Epidermal melanocyte (primary cell): ENCODE data around the gene SDE2.
"Not testable (repeated sequence)": the region's sequence is repeated elsewhere in the genome, so short reads cannot be mapped to it uniquely, and the experiment has no call there.

Source experiments
- DNase-seq: peaks from one replicate; pipeline ENCODE4 v3.0.0; 2011; ENCODE audit warnings: low spot score; ENCODE audit not compliant: insufficient read length

The SDE2 gene

GRCh38 chr1:226007126-226007892 is 8.2 kb upstream of the SDE2 start:
- DNase-seq: not testable (repeated sequence)

DNA sequence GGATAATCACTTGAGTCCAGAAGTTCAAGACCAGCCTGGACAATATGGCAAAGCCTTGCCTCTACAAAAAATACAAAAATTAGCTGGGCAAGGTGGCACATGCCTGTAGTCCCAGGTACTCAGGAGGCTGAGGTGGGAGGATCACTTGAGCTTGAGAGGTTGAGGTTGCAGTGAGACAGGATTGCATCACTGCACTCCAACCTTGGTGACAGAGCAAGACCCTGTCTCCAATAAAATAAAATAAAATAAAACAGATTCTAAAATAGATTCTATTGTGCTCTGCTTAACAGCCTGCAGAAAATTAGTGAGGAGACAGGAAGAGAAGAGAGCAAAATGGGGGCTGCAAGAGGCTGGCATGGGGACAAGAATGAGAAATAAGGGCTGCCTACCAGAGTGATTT is 7.5 kb upstream of the SDE2 start:
- DNase-seq: no peak

- no peak for DNase-seq
These were observed 5.3 kb upstream of the SDE2 start for GRCh38 chr1:226004396-226004795.

GRCh38 chr1:226003502-226004170 is 4.5 kb upstream of the SDE2 start:
- no peak for DNase-seq

- DNase-seq: no peak
These were observed 3.7 kb upstream of the SDE2 start for GRCh38 chr1:226002667-226003501.

DNA sequence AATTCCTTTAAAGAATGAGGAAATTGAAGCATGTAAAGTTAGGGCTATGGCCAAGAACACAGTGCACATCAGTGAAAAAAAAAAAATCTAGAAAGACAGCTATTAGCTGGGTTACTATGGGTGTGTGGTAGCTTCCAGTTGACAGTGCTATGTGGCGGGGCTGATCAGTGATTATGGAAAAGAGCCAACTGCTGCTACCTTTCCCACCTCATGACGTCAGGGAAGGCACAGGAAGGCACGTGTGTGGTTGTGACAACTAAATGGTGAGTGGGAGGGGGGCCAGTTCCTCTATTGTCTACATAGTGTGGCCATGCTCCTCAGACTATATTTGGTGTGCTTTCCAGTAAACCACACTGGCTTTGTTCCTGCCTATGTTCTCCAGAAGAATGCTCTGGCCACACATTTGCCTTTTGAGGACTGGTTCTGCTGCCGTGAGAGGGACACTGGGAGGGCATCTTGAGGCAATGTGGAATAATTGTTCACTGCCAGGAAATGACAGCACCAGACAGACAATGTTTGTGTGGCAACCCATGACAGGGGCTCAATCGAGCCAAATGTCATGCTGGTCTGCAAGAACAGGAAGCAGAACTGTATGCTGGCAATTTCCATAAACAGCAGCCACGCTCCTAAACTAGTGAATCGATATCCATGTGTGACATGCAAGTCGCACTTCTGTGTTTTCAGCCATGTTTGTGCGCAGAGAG is 3.0 kb upstream of the SDE2 start:
- no peak for DNase-seq

DNA sequence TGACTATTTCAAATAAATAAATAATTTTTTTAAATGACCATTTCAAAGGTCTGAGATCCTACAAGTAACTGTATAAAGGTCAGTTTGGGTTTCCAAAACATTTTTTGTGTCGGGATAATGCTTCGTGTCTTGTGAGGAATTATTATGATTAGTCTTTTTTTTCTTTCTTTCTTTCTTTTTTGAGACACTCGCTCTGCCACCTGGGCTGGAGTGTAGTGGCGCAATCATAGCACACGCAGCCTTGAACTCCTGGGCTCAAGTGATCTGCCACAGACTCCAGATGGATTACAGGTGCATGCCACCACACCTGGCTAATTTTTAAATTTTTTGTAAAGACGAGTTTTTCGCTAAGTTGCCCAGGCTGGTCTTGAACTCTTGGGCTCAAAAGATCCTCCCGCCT is 1.9 kb upstream of the SDE2 start:
- DNase-seq: no peak

- DNase-seq: not testable (repeated sequence)
These were observed 1.4 kb upstream of the SDE2 start for GRCh38 chr1:226000493-226001081.

- no peak for DNase-seq
These were observed 782 bp upstream of the SDE2 start for GRCh38 chr1:225999912-226000337.

DNA sequence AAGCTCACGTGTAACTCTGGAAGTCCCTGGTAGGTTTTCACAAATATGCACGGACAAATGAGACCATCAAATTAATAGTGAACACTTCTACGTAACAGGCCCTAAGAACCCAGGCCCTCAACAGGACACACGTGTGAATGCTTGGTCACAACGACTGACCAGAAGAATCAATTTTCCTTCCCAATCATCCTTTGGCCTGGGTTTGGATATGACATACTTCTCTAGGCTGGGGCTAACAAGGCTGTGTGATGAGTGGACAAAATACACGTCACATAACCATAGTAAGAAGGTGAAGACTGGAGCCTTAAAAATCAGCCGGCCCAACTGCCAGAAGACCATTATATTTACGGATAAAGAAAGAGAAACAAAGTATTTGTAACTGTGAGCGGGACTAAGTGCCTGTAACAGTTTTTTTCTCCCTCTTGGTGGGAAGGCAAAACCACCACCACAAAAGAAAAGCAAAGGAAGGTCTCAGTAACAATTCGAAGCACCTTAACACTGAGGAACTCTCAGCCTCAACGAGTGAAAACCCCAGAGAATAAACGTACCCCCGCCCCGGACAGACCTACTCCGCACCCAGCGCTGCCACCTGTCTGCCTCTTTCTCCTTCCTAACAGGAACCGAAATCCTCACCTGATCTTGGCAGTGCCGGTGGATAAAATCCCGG is 450 bp downstream of the SDE2 start:
- DNase-seq: no peak

- DNase-seq: no peak
These were observed 2.1 kb downstream of the SDE2 start for GRCh38 chr1:225996946-225997545.

- DNase-seq: no peak
These were observed 3.0 kb downstream of the SDE2 start for GRCh38 chr1:225995919-225996864.

GRCh38 chr1:225990705-225991464 is 8.3 kb downstream of the SDE2 start:
- DNase-seq: no peak

GRCh38 chr1:225987491-225988316 is 11.4 kb downstream of the SDE2 start:
- no peak for DNase-seq

- no peak for DNase-seq
These were observed 17.4 kb downstream of the SDE2 start for GRCh38 chr1:225981714-225982113.

DNA sequence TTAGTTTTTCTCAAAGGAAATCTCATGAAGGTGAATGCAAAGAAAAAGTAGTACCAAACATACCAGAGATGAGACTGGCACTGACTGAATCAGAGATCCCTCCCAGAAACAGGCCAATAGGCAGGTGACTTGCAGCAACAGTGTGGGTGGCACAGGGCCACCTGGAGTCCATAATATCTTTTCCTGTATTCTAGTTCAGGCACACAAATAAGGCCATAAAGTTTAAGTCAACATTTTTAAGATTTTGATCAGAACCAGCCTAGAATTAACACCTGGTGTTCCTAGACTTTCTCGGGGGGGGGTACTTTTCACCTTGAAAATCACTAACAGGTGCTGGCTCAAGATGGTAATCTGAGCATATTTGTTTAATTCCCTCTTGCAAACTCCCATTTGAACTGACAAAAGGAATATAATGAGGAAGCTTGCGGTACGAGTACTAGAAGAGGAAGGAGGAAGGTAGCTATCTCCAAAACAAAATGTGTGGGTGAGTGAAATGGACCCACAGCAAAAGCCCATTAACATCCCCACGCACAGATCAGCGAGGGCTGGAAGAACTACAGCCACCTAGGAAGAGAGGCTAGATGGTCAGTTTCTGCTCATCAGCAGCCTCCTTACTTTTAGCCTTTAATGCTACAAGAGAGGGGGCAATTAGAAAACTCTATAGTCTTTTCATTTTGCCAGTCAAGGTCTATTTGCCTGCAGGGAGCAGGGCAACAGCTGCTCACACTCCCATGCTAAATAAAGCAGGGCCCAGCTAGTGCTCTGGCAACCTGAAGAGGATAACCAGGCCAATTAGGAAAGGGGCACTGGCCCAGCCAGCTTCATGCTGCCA is 18.9 kb downstream of the SDE2 start:
- no peak for DNase-seq
